Measurements from ENCODE around the gene AHRR.
A peak's percentile ranks its signal among the peaks of the same experiment; 100 is the strongest.
"Not testable (repeated sequence)": the region's sequence is repeated elsewhere in the genome, so short reads cannot be mapped to it uniquely, and the experiment has no call there.

AHRR gene

DNA sequence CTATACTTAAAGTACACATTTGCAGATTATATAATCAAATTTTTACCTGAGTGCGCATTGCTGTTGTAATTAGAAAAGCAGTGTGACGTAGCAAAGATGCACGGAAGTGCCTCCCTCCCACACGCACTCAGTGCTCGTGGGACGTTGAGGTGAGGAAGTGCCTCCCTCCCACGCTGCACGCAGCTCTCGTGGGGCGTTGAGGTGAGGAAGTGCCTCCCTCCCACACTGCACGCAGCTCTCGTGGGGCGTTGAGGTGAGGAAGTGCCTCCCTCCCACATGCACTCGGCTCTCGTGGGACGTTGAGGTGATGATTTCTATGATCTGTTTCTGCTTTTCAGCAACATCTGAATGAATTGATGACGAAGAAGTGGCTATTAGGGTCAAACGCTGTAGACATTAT, 142.4 kb downstream of the AHRR start:
- DNase-seq, result no peak

- DNase-seq, result no peak
Observed at GRCh38 chr5:464446-464842, 142.9 kb downstream of the AHRR start.

DNA sequence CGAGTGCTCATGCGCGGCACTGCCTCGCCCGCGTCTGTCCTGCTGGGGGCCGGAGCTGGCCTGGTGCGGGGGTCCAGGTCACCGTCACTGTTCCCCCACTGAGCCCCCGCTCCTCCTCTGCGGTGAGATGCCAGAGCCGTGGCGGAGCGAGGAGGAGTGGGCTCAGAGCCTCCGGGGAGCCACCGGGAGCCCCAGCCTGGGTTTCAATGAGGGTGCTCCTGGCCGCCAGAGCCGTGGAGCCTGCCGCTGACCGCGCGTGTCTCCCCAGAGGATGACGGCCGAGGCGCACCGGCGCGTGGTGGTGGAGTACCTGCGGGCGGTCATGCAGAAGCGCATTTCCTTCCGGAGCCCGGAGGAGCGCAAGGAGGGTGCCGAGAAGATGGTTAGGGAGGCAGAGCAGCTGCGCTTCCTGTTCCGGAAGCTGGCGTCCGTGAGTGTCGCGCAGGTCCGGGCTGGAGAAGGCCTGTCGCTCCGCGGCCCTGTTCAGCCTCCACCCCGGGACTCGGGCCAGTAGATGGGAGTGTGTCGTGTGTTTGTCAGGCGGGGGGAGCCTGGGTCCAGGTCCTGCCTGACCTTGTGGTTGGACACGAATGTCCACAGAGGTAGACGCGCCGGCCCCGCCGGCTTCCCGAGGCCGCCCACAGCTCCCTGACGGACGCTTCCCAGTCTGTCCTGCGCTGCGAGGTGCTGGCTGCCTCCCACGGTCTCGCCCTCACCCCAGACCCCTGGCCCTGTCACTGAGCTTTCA, 143.5 kb downstream of the AHRR start:
- DNase-seq, result no peak

DNA sequence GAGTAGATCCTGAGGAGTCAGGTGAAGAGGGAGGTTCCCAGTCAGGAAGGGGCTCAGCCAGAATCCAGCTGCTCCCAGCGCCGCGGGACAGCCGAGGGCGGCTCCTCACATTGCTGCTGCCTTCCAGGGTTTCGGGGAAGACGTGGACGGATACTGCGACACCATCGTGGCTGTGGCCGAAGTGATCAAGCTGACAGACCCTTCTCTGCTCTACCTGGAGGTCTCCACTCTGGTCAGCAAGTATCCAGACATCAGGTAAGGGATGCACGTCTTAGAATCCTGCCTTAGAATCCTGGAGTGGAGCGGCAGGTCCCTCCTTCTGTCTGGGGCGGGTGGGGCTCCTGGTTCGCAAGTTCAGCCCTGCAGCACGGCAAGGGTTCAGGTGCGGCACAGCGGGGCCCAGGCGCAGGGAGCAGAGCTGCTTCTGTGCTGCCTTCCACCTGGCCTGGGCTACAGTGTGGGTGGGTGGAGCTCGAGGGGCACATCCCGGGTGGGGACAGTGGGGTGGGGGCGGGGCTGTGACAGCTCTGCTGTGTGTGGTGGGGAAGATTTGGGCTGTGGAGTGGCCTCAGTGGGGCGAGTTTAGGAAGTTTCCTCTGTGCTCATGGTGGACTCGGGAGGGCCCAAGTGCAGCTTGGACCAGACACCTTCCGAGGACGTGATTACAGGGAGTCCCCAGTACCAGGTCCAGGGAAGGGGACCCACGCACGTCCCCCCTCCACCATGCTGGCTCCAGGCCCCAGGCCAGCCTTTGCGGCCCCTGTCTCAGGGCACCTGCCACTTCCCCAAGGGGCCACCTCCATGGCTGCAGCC, 144.3 kb downstream of the AHRR start:
- DNase-seq, result no peak

DNA sequence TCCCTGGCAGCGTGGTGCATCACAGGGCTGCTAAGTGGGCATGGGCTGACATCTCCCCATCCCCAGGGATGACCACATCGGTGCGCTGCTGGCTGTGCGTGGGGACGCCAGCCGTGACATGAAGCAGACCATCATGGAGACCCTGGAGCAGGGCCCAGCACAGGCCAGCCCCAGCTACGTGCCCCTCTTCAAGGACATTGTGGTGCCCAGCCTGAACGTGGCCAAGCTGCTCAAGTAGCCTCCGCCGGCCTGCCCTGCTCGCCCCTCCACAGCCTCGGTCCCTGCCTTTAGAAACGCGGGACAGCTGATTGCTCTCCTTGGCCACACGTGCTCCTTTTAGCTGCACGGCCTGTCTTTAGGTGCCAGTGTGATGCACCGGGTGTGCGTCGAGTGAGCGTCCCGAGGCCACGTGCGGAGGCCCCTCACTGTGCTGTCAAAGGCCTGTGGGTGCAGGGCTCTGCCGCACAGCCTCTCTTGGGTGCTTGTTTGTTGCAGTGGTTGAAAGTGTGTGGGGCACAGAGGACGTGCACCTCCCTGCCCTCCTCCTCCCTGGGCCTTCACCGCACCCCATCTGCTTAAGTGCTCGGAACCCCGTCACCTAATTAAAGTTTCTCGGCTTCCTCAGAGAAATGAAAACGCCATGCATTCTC, 145.3 kb downstream of the AHRR start:
- no peak for DNase-seq

GRCh38 chr5:468401-468800, 146.9 kb downstream of the AHRR start:
- no peak for DNase-seq

GRCh38 chr5:469752-470483, 148.4 kb downstream of the AHRR start:
- DNase-seq, result no peak

GRCh38 chr5:470961-471749, 149.6 kb downstream of the AHRR start:
- DNase-seq, result no peak

DNA sequence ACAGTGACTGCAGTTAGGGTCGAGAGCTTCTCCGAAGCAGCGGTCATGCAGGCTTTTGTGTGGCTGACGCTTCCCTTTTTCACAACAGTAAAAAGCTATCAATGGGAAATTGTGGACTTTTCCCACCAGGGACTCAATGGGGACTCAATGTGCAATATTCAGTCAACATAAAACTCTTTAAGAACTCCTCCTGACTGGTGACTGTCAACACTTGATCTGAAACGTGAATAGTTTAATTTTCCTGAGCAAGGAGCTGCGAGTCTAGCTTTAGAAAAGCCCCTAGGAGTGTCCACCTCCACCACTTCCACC, 150.2 kb downstream of the AHRR start:
- DNase-seq, result no peak

GRCh38 chr5:472076-472655, 150.7 kb downstream of the AHRR start:
- no peak for DNase-seq

GRCh38 chr5:472656-473550, 151.4 kb downstream of the AHRR start:
- peak; percentile 85 for DNase-seq

GRCh38 chr5:473551-474192, 152.2 kb downstream of the AHRR start:
- peak; percentile 22 for DNase-seq

DNA sequence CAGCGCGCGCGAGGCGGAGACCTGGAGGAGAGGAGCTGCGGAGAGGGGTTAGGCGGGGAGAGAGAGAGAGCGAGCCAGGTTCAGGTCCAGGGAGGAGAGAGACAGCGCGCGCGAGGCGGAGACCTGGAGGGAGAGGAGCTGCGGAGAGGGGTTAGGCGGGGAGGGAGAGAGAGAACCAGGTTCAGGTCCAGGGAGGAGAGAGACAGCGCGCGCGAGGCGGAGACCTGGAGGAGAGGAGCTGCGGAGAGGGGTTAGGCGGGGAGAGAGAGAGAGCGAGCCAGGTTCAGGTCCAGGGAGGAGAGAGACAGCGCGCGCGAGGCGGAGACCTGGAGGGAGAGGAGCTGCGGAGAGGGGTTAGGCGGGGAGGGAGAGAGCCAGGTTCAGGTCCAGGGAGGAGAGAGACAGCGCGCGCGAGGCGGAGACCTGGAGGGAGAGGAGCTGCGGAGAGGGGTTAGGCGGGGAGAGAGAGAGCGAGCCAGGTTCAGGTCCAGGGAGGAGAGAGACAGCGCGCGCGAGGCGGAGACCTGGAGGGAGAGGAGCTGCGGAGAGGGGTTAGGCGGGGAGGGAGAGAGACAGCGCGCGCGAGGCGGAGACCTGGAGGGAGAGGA, 152.8 kb downstream of the AHRR start:
- DNase-seq, result not testable (repeated sequence)

DNA sequence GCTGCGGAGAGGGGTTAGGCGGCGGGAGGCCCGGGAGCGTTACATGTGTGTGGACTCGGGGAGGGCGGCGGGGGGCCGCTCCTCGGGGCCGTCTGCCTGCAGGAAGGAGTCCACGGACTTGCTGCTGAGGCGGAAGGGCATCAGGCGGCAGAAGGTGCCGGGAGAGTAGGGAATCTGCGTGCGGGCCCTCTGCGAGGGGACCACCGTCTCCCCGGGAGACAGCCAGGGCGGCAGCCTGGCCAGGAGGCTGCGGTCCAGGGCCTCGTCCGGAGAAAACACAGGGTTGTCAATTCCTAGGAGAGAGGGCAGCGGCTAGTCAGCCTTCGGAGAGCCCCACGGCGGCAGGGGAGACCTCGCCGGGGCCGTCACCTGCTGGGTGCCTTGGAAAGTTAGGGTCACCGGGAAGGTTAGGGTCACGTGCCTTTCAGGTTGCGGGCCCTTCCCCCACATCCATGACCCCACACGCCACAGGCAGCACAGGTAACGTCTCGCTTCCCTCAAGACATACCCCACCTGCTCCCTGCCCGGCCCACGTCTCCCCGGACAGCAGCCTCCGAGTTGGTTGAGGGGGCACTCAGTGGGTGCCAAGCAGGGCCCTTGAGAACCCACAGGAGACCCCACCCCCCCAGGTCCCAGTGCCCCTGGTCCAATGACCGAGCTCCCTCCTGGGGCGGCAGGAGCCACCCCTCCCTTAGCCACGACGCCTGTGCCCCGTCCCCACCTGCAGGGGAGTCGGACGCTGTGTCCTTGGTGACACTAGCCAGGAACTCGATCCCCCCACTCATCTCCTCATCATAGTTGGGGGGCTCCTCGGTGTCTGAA, 153.5 kb downstream of the AHRR start:
- peak; percentile 17 for DNase-seq

GRCh38 chr5:475704-476101, 154.2 kb downstream of the AHRR start:
- DNase-seq, result no peak

DNA sequence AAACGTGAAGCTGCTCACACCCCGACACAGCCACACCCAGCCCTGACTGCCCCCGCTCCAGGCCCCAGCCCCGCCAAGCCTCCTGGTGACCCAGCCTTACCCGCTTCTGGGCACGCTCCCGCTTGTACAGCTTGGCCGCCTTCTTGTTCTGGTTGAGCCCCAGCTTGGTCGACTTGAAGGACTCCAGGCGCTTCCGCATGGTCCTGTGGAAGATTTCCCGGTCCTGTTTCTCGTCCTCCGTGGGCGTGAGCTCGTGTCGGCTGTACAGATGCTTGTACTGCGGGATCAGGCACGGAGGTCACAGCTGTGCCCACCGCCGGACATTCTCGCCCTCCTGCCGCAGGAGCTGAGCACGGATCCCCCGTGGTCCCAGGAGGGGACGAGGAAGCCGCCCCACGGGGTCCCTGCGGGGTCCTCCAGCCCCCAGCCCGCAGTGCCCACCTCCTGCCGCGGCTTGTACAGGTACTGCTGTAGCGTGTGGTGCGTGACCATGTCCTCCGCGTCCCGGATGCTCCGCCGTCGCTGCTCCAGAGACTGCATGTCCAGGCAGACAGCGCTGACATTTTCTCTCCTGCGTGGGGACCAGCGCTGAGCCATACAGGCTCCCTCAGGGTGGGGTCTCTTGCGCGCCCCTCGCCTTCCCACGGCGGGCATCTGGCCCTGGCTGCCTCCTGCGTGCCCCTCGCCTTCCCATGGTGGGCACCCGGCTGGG, 154.7 kb downstream of the AHRR start:
- no peak for DNase-seq

DNA sequence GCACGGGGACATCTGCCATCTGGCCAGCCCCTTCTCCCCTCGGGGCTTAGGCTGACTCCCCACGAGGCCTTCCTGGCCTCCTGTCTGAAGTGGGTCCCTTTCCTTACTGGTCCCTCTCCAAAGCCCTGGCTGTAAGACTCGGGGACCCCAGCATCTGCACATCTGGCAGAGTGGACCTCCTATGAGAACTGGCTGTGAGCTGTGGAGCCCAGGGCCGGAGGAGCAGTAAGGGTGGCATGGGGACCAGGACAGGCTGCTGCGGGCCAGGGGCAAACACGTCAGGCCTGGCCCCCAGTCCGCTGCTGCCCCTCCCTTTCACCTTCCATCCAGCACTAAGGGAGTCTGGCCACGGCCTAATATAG, 155.3 kb downstream of the AHRR start:
- no peak for DNase-seq

DNA sequence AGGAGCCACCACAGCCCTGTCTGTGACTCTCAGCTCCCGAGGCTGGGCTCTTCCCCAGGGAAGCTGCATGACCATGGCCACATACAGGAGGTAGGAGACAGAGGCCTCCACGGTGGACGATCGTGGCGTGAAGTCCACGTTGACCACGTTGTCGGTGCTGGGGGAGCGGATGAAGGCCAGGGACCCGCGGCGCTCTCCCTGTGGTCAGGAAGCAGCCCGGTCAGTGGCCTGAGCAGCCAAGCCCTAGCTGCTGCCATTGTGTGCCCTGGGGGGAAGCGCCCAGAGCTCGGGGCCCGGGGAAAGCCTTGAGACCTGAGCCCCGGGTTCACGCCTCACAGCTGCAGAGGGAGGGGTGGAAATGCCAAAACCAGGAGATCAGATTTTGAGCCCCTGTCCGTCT, 155.7 kb downstream of the AHRR start:
- DNase-seq, result no peak

All from fibroblast of skin of scalp (primary cell).